Measurements from ENCODE around the gene FOS. TPM values are rescaled to one million over a fixed set of nuclear protein-coding genes. Genes with fewer than 3 reads are reported as not detected.

The FOS gene
- total and polyA plus RNA-seq, 2 of the 13 experiments (the other 11 are each of a cell fraction or from before 2014, with no cell fraction given): 15.9 to 24.2 TPM

DNA sequence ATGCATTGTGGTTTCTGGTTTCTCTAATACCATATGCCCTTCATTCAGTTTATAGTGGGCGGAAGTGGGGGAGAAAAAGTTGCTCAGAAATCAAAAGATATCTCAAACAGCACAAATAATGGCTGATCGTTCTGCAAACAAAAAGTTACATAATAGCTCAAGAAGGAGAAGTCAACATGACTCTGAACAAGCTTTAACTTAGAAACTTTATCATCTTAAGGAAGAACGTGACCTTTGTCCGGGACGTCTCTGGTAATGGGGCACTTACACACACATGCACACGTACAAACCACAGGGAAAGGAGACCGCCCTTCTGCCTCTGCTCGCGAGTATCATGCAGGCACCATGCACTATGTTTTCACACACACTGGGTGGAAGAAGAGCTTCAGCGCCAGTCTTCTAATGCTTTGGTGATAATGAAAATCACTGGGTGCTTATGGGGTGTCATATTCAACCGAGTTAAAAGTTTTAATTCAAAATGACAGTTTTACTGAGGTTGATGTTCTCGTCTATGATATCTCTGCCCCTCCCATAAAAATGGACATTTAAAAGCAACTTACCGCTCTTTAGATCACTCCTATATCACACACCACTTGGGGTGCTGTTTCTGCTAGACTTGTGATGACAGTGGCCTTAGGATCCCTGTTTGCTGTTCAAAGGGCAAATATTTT lies 4.7 kb downstream of the FOS start:
- WGBS (ENCODE audit: low lambda C conversion rate): 18% methylated on average over 11 of the region's 13 CpGs
- Histone ChIP-seq H3K4me3 (replicated peaks in 1 of 3; ENCODE audit: insufficient read depth in 1 of 3, low read depth in 2 of 3, low read length in 3 of 3) (peak overlapping the region in 2 of 3 experiments; percentile 27 to 39; a peak in 4 of 6 replicates), H3K79me2 (ENCODE audit: insufficient read depth, low read length) (no peaks in the 10 kb centered on the region), H3K27me3 (ENCODE audit: control insufficient read depth in 1 of 2, insufficient read depth in 2 of 2, low read length in 2 of 2) (peaks cover 0 to 4% of the 10 kb centered on the region in 2 experiments; a peak in 2 of 5 replicates), H3K27ac (ENCODE audit: extremely low read length, insufficient read depth, low read length) (peak overlapping the region; percentile 62), H3K4me2 (ENCODE audit: low read depth, low read length) (peak overlapping the region; percentile 83), H4K20me1 (ENCODE audit: insufficient read depth, low read length) (peaks cover 11% of the 10 kb centered on the region; the same call in 1 of the 2 replicates), H3K9me3 (ENCODE audit: low read length) (no peaks in the 10 kb centered on the region), H3K4me1 (ENCODE audit: insufficient read depth, low read length) (peaks cover 66% of the 10 kb centered on the region), H2AFZ (ENCODE audit: low read length) (no peak overlapping the region), H3K36me3 (replicated peaks in 1 of 2; ENCODE audit: control insufficient read depth in 1 of 2, insufficient read depth in 2 of 2, low read length in 2 of 2) (peaks cover 3 to 14% of the 10 kb centered on the region in 2 experiments; a peak in 4 of 5 replicates), H3K9ac (ENCODE audit: insufficient read depth, low read depth, low read length) (peak overlapping the region; percentile 48)
- intact Hi-C loops (cut with micrococcal nuclease; ENCODE audit: unreplicated experiment): no loop called here
- DNase-seq (ENCODE audit: low spot score) (peak; percentile 54), ATAC-seq (peak; percentile 39), FAIRE-seq (peak; percentile 30)
- no TSS peak for BruUV-seq (replicated peaks)
- CTCF ChIA-PET (ENCODE audit: low intra/inter-chr PET ratio, low total read pairs): no interaction called here
- in situ Hi-C loops (cut with HindIII; ENCODE audit: extremely low pct_ligation_motif_present, low pct_unique_long_range_greater_than_20kb): no loop called here
- POLR2A ChIA-PET: interaction anchor here (0.8 to 3.5 kb wide), 3 partner anchors 10 to 12 kb away, joined by 3 to 17 read pairs (median 6); no protein-coding TSS in a partner anchor
- TF ChIP-seq, protein P1, sequence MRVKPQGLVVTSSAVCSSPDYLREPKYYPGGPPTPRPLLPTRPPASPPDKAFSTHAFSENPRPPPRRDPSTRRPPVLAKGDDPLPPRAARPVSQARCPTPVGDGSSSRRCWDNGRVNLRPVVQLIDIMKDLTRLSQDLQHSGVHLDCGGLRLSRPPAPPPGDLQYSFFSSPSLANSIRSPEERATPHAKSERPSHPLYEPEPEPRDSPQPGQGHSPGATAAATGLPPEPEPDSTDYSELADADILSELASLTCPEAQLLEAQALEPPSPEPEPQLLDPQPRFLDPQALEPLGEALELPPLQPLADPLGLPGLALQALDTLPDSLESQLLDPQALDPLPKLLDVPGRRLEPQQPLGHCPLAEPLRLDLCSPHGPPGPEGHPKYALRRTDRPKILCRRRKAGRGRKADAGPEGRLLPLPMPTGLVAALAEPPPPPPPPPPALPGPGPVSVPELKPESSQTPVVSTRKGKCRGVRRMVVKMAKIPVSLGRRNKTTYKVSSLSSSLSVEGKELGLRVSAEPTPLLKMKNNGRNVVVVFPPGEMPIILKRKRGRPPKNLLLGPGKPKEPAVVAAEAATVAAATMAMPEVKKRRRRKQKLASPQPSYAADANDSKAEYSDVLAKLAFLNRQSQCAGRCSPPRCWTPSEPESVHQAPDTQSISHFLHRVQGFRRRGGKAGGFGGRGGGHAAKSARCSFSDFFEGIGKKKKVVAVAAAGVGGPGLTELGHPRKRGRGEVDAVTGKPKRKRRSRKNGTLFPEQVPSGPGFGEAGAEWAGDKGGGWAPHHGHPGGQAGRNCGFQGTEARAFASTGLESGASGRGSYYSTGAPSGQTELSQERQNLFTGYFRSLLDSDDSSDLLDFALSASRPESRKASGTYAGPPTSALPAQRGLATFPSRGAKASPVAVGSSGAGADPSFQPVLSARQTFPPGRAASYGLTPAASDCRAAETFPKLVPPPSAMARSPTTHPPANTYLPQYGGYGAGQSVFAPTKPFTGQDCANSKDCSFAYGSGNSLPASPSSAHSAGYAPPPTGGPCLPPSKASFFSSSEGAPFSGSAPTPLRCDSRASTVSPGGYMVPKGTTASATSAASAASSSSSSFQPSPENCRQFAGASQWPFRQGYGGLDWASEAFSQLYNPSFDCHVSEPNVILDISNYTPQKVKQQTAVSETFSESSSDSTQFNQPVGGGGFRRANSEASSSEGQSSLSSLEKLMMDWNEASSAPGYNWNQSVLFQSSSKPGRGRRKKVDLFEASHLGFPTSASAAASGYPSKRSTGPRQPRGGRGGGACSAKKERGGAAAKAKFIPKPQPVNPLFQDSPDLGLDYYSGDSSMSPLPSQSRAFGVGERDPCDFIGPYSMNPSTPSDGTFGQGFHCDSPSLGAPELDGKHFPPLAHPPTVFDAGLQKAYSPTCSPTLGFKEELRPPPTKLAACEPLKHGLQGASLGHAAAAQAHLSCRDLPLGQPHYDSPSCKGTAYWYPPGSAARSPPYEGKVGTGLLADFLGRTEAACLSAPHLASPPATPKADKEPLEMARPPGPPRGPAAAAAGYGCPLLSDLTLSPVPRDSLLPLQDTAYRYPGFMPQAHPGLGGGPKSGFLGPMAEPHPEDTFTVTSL (CRISPR knock-in tag; IDR thresholded peaks at IDR 0.05; ENCODE audit: borderline replicate concordance): 0 out of 2 replicates have a peak, but pooled peaks have one; percentile 18
- TF ChIP-seq POLR2AphosphoS2 (IDR thresholded peaks at IDR 0.05; ENCODE audit: low read depth, low read length) (peak; percentile 67), MYNN (CRISPR knock-in tag; IDR thresholded peaks at IDR 0.05; ENCODE audit: low read depth) (no peak), NFIC (IDR thresholded peaks at IDR 0.05; ENCODE audit: low read length) (peak; percentile 23; the same call in 1 of the 2 replicates), HDAC1 (CRISPR knock-in tag; IDR thresholded peaks at IDR 0.05) (0 out of 2 replicates have a peak, but pooled peaks have one; percentile 7), RFX1 (IDR thresholded peaks at IDR 0.05) (no peak), KDM5B (CRISPR knock-in tag; IDR thresholded peaks at IDR 0.05; ENCODE audit: borderline replicate concordance) (no peak), ZIK1 (CRISPR knock-in tag; IDR thresholded peaks at IDR 0.05; ENCODE audit: borderline replicate concordance, low read depth) (no peak), ZNF792 (CRISPR knock-in tag; IDR thresholded peaks at IDR 0.05) (0 out of 2 replicates have a peak, but pooled peaks have one; percentile 12)
- TF ChIP-seq, protein P2, sequence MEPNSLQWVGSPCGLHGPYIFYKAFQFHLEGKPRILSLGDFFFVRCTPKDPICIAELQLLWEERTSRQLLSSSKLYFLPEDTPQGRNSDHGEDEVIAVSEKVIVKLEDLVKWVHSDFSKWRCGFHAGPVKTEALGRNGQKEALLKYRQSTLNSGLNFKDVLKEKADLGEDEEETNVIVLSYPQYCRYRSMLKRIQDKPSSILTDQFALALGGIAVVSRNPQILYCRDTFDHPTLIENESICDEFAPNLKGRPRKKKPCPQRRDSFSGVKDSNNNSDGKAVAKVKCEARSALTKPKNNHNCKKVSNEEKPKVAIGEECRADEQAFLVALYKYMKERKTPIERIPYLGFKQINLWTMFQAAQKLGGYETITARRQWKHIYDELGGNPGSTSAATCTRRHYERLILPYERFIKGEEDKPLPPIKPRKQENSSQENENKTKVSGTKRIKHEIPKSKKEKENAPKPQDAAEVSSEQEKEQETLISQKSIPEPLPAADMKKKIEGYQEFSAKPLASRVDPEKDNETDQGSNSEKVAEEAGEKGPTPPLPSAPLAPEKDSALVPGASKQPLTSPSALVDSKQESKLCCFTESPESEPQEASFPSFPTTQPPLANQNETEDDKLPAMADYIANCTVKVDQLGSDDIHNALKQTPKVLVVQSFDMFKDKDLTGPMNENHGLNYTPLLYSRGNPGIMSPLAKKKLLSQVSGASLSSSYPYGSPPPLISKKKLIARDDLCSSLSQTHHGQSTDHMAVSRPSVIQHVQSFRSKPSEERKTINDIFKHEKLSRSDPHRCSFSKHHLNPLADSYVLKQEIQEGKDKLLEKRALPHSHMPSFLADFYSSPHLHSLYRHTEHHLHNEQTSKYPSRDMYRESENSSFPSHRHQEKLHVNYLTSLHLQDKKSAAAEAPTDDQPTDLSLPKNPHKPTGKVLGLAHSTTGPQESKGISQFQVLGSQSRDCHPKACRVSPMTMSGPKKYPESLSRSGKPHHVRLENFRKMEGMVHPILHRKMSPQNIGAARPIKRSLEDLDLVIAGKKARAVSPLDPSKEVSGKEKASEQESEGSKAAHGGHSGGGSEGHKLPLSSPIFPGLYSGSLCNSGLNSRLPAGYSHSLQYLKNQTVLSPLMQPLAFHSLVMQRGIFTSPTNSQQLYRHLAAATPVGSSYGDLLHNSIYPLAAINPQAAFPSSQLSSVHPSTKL (CRISPR knock-in tag; IDR thresholded peaks at IDR 0.05): 0 out of 2 replicates have a peak, but pooled peaks have one; percentile 22
- TF ChIP-seq, protein P3, sequence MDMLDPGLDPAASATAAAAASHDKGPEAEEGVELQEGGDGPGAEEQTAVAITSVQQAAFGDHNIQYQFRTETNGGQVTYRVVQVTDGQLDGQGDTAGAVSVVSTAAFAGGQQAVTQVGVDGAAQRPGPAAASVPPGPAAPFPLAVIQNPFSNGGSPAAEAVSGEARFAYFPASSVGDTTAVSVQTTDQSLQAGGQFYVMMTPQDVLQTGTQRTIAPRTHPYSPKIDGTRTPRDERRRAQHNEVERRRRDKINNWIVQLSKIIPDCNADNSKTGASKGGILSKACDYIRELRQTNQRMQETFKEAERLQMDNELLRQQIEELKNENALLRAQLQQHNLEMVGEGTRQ (IDR thresholded peaks at IDR 0.05; ENCODE audit: low read depth, low read length): no peak
- TF ChIP-seq, protein P3 (CRISPR knock-in tag; IDR thresholded peaks at IDR 0.05; ENCODE audit: borderline replicate concordance): no peak
